NCI-H1048 (cell line): ENCODE results near the gene SPX.

Experiments used
- DNase-seq: peaks from one replicate; lab custom pipeline; 2025; lab: John Stamatoyannopoulos, UW

The SPX gene

GRCh38 chr12:21526053-21526452 is at the start of gene SPX:
TSS of gene SPX (plus strand) at chr12:21526296. CDS start at chr12:21526473, 177 bp downstream.
- no peak for DNase-seq

- DNase-seq = no peak
Observed at GRCh38 chr12:21476949-21477348, 49.1 kb upstream of the SPX start.

- no peak for DNase-seq
Observed at GRCh38 chr12:21478756-21479455, 47.2 kb upstream of the SPX start.

- DNase-seq = no peak
Observed at GRCh38 chr12:21483531-21483930, 42.6 kb upstream of the SPX start.

- no peak for DNase-seq
Observed at GRCh38 chr12:21485998-21486397, 40.1 kb upstream of the SPX start.

- DNase-seq = no peak
Observed at GRCh38 chr12:21499765-21500164, 26.3 kb upstream of the SPX start.

- no peak for DNase-seq
Observed at GRCh38 chr12:21500786-21501257, 25.3 kb upstream of the SPX start.

- DNase-seq = peak; percentile 96
Observed at GRCh38 chr12:21501258-21502163, 24.6 kb upstream of the SPX start, which contains the start of the genes GOLT1B and RECQL. TSS of gene GOLT1B (plus strand) at chr12:21501789. CDS start at chr12:21501924, 135 bp downstream. TSS of gene RECQL (minus strand) at chr12:21501635. CDS start at chr12:21499570, 2,065 bp downstream.

- no peak for DNase-seq
Observed at GRCh38 chr12:21502164-21502496, 24.0 kb upstream of the SPX start.

GRCh38 chr12:21502872-21503271 is 23.2 kb upstream of the SPX start:
- no peak for DNase-seq

- DNase-seq = no peak
Observed at GRCh38 chr12:21505888-21506287, 20.2 kb upstream of the SPX start.

- no peak for DNase-seq
Observed at GRCh38 chr12:21507849-21508248, 18.2 kb upstream of the SPX start.

- DNase-seq = no peak
Observed at GRCh38 chr12:21509768-21510167, 16.3 kb upstream of the SPX start.

GRCh38 chr12:21516281-21516680 is 9.8 kb upstream of the SPX start:
- DNase-seq = no peak

- no peak for DNase-seq
Observed at GRCh38 chr12:21518451-21518850, 7.6 kb upstream of the SPX start.

- no peak for DNase-seq
Observed at GRCh38 chr12:21521541-21521940, 4.6 kb upstream of the SPX start.

- no peak for DNase-seq
Observed at GRCh38 chr12:21523148-21523547, 2.9 kb upstream of the SPX start.

GRCh38 chr12:21526721-21527345 is 737 bp downstream of the SPX start:
- no peak for DNase-seq

GRCh38 chr12:21527451-21528180 is 1.5 kb downstream of the SPX start:
- DNase-seq = no peak

GRCh38 chr12:21528953-21529352 is 2.9 kb downstream of the SPX start:
- no peak for DNase-seq

GRCh38 chr12:21529456-21529855 is 3.4 kb downstream of the SPX start:
- no peak for DNase-seq
